Activated naive CD8-positive, alpha-beta T cell treated with anti-CD3 and anti-CD28 coated beads, Interleukin-2, amount 10 ng/mL, durations not matched to agents 7 days and 5 days (primary cell): Measurements from ENCODE around the gene FAM78B. TPM values are rescaled to one million over a fixed set of nuclear protein-coding genes. Genes with fewer than 3 reads are reported as not detected.

ENCODE experiments used
- ATAC-seq: fragments of 150-1000 bp; cut with Tn5 transposase; one replicate; pipeline ENCODE4 v1.10.0; 2021; ENCODE audit warnings: low read depth, moderate library complexity
- POLR2A ChIA-PET: fragments of 350-600 bp; sonication (Branson Sonifier 250); formaldehyde crosslinking; loops from one replicate; lab custom pipeline; 2021; ENCODE audit warnings: antibody characterized with exemption; lab: Charles Lee
- DNase-seq: peaks from one replicate; pipeline ENCODE4 v3.0.0; 2021
- H3K27ac Mint-ChIP-seq: one replicate; pipeline ENCODE4 v1.8.0; 2022; ENCODE audit warnings: mild to moderate bottlenecking, mixed read lengths
- H3K27me3 Mint-ChIP-seq: one replicate; pipeline ENCODE4 v1.8.0; 2022; ENCODE audit warnings: mild to moderate bottlenecking, moderate library complexity, mixed read lengths
- H3K36me3 Mint-ChIP-seq: one replicate; pipeline ENCODE4 v1.8.0; 2021; ENCODE audit warnings: mild to moderate bottlenecking, mixed read lengths
- H3K4me1 Mint-ChIP-seq: one replicate; pipeline ENCODE4 v1.8.0; 2021; ENCODE audit warnings: mixed read lengths
- H3K4me3 Mint-ChIP-seq: one replicate; pipeline ENCODE4 v1.8.0; 2022; ENCODE audit warnings: mild to moderate bottlenecking, moderate library complexity, mixed read lengths
- H3K9me3 Mint-ChIP-seq: one replicate; pipeline ENCODE4 v1.8.0; 2021; ENCODE audit warnings: mixed read lengths
- total RNA-seq, 2 experiments: library from RNA; stranded (reverse); gene quantifications; one replicate each; pipeline ENCODE4 v1.2.3, GENCODE V29; 2021

The FAM78B gene
- total RNA-seq, 2 experiments from 2014 or later, result not detected

DNA sequence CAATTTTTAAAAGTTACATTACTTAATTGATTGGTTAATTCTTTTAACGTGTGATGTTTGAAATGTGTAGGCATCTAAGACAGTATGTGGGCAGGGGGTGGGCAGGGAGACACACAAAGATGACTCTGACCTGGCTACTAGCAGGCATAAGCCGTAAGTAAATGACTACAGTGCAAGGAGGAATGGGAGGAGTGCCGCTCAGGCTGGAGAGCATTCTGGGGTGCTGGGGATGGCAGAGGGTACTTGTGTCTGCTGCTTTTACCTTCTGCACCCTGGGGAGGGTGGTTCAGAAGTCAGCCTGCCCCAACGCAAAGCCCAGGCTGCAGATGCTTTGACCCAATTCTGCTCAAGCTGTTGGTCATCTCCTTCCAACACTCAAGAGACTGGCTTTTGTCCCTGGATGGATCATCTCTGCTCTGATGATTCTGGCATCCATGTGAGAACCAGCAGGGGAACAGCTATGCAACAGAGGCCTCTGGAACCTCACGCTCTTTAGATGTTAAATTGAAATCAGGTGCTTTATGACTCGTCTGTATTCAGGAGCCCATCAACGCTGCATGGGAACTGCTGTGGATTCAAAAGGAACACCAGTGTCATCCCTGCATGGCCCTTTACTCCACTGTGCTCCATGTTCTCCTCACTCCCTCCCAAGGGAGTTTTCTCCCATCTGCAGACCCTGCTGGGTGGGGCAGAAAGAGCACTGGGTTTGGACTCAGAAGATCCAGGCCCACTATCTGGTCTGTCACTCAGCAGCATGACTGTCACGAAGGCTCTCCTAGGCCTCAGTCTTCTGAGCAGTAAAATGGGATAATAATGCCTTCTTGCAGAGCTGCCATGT is 78.8 kb downstream of the FAM78B start:
- DNase-seq, result no peak
- H3K4me3 Mint-ChIP-seq, result no peak overlapping the region
- H3K36me3 Mint-ChIP-seq, result no peaks in the 10 kb centered on the region
- POLR2A ChIA-PET, result no interaction called here
- no peak overlapping the region for H3K27ac Mint-ChIP-seq
- no peak for ATAC-seq
- peaks cover 10% of the 10 kb centered on the region for H3K4me1 Mint-ChIP-seq
- peaks cover 2% of the 10 kb centered on the region for H3K27me3 Mint-ChIP-seq
- no peaks in the 10 kb centered on the region for H3K9me3 Mint-ChIP-seq

DNA sequence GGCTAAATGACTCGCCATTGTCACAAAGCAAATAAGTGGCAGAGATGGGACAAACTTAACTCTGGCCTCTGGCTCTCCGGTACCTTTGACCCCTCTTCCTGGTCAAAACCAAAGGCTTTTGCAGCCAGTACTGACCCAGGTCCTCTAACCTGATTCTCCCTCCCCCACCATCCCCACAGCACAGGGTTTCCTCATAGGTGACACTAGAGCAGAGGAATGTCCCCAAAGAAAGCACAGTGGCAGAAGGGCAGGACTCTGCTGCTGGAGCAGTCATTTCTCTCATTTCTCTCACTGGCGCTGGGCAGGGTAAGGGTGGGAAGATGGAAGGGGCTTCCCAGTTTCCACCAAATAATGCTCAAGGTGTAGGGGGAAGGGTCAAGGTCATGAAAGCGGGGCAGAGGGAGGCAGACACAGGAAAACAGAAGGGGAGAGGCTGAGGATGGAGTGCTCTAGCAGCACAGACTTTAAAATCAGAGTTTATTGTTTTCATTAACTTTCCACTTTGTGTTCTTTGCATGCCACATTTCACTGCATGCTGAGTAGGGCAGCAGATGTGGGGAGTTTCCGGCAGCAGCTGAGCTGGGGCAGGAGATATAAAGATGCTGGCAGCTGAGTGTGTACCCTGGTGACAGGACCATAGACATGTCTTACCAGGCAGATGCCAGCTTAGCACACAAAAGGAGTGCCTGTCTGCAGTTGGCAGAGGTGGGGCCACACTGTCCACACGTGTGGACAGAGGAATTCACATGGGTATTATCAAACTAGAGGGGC is 80.5 kb downstream of the FAM78B start:
- Mint-ChIP-seq H3K27ac (no peak overlapping the region), H3K4me3 (no peak overlapping the region), H3K4me1 (peaks cover 18% of the 10 kb centered on the region), H3K9me3 (no peaks in the 10 kb centered on the region), H3K27me3 (peaks cover 2% of the 10 kb centered on the region), H3K36me3 (no peaks in the 10 kb centered on the region)
- DNase-seq, result no peak
- POLR2A ChIA-PET, result no interaction called here
- ATAC-seq, result no peak

DNA sequence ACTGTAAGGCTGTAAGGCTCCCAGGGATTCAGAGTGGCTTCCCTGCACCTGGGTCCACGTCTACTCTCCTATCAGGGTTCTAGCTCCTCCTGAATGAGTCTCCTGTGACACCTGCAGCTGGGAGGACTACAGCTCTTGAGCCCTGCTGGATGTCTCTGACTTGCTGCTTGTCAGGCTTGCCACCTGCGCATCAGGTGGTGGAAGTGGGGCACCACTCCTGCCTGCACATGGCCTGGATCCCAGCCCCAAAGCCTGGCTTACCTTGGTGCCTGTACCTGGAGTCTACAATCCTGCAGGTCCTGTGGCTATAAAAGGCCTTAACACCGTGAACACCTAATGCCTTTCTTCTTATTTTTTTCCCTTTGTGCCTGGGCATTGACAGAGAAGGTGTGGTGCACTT is 82.2 kb downstream of the FAM78B start:
- POLR2A ChIA-PET, result no interaction called here
- H3K36me3 Mint-ChIP-seq, result no peaks in the 10 kb centered on the region
- peaks cover 28% of the 10 kb centered on the region for H3K4me1 Mint-ChIP-seq
- H3K9me3 Mint-ChIP-seq, result no peaks in the 10 kb centered on the region
- no peak for ATAC-seq
- no peak overlapping the region for H3K4me3 Mint-ChIP-seq
- DNase-seq, result no peak
- H3K27ac Mint-ChIP-seq, result no peak overlapping the region
- peaks cover 2% of the 10 kb centered on the region for H3K27me3 Mint-ChIP-seq

DNA sequence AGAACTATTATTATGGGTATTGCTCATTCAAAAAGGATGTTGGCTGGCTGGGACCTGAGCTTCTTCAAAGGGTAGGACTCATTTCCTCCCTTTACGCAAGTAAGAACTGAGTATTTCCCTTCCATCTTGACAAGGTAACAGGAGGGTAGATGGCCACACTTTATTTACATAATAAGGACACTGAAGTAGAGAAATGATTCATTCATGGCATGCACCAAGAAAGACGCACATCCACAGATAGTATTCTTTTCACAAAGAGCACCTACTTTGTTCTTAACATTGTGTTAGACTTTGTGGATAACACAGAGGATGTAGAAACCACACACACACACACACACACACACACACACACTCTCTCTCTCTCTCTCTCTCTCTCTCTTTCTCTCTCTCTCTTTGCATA is 82.9 kb downstream of the FAM78B start:
- H3K4me1 Mint-ChIP-seq, result peaks cover 28% of the 10 kb centered on the region
- POLR2A ChIA-PET, result no interaction called here
- H3K36me3 Mint-ChIP-seq, result no peaks in the 10 kb centered on the region
- ATAC-seq (peak; percentile 58), DNase-seq (no peak)
- peaks cover 2% of the 10 kb centered on the region for H3K27me3 Mint-ChIP-seq
- no peaks in the 10 kb centered on the region for H3K9me3 Mint-ChIP-seq
- H3K27ac Mint-ChIP-seq, result peak overlapping the region; percentile 70
- peak overlapping the region; percentile 45 for H3K4me3 Mint-ChIP-seq

DNA sequence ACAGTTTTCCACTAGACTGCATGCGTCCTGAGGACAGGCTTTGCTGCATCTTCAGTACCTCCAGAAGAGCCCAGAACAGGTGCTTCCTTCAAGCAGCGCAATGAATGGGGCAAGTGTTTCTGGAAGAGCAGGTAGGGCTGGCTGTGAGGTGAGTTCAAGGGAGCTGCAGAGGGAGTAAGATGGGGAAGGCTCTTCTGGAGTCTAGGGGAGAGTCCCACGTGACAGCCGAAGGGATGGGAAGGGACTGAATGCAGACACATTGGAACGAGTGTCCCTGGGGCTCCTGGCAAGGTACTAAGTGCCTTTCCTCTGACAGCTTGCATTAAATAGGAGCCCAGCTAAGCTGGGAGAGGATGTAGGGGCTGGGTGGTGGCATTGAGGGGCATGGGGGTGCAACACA is 84.2 kb downstream of the FAM78B start:
- POLR2A ChIA-PET, result no interaction called here

DNA sequence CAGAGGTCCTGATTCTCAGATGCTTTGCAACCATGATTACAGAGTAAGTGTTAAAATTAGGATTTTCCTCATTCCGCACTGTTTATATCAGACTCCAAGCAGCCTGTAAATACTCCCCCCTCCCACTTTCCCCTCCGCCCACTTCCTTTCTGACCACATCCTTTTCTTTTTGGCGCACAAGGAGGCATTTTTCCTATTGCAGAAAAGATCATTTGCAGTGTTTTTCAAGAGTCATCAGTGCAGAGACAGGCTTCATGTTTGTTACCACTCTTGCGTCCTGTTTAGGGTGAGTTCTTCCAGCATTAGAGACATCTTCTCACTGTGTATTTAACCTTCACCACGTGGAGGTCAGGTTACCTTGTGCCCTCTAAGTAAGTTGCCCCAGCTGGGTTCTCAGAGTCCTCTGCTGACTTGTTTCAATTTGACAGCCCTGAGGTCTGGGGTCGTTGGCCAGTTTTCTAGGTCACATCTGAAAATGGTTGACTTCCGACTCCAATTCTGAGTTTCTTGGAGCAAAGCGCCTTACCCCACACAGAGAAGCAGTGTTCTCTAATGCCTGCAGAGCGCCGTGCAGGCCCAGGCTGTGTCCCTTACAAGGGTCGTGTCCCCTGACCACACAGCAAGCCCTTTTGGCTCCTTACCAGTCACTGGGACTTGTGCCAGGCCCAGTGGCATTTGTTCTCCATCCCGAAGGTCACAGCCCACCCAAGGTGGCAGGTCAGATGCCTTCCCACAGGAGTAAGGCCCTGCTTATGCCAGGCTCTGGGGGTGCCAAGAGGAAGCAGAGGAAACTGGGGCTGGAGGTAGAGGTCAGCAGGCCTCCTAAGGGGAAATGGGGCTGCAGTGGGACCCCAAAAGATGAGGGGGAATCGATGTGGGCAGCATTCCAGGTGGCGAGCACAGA is 85.6 kb downstream of the FAM78B start:
- no peaks in the 10 kb centered on the region for H3K36me3 Mint-ChIP-seq
- no peak for DNase-seq
- POLR2A ChIA-PET, result no interaction called here
- peak overlapping the region; percentile 70 for H3K27ac Mint-ChIP-seq
- H3K4me1 Mint-ChIP-seq, result peaks cover 28% of the 10 kb centered on the region
- peak; percentile 20 for ATAC-seq
- peak overlapping the region; percentile 68 for H3K4me3 Mint-ChIP-seq
- H3K9me3 Mint-ChIP-seq, result no peaks in the 10 kb centered on the region
- H3K27me3 Mint-ChIP-seq, result no peaks in the 10 kb centered on the region

More for the DNA sequence above, 84.2 kb downstream of the FAM78B start:
- Mint-ChIP-seq H3K36me3 (no peaks in the 10 kb centered on the region), H3K4me1 (peaks cover 28% of the 10 kb centered on the region), H3K4me3 (no peak overlapping the region), H3K9me3 (no peaks in the 10 kb centered on the region), H3K27ac (no peak overlapping the region), H3K27me3 (no peaks in the 10 kb centered on the region)
- DNase-seq (no peak), ATAC-seq (no peak)

DNA sequence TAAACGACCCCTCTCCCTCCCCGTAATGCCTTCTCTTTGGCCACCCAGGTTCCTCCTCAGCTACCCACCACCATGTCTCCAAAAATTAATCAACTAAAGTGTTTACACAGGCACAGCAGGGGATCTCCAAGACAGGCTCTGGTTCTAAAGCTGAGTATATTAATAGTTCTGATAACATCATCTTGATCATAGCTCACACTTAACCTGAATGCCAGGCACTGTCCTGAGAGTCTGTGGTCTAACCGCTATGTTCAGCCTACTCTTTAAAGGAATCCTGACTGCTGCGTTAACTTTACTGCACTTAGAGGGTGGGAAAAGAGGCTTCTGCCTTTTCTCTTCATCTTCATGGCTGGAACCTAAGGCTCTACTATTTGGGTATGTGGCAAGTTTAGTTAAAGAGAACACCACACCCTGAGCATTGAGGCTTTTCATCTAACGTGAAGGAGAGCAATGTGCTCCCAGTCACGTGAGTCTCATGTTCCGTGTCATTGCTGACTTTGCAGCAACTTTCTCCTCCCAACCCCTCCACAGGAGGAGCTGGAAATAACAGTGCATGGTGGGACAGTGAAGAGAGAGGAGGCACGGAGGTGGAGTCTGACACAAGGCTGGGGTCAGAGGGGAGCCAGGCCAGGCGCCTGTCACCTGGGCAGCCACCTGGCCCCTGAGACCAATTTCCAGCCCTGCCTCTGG is 86.4 kb downstream of the FAM78B start:
- Mint-ChIP-seq H3K27me3 (no peaks in the 10 kb centered on the region), H3K4me3 (peak overlapping the region; percentile 68), H3K27ac (no peak overlapping the region), H3K9me3 (no peaks in the 10 kb centered on the region), H3K4me1 (peaks cover 28% of the 10 kb centered on the region), H3K36me3 (no peaks in the 10 kb centered on the region)
- POLR2A ChIA-PET, result no interaction called here
- DNase-seq (no peak), ATAC-seq (peak; percentile 51)

DNA sequence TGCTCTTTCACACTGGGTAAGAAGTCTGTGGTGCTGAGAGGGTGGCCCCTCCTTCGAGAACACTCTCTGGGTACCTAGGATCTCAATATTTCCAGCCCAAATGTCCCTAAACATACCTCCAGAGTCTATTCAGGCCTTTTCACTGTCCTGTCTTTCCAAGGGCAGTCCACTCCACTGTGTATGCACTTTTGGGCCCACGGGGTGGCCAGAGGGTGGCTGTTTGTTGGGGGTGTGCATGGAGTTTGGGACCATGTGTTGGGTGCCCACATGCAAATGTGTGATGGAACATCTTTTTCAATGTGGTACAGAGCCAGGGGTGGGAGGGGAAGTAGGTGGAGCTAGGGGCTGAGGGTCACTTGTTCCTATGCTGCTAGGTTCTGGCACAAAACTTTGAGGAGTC is 87.5 kb downstream of the FAM78B start:
- POLR2A ChIA-PET, result no interaction called here
- H3K4me3 Mint-ChIP-seq, result no peak overlapping the region
- no peaks in the 10 kb centered on the region for H3K9me3 Mint-ChIP-seq
- DNase-seq (no peak), ATAC-seq (no peak)
- no peaks in the 10 kb centered on the region for H3K27me3 Mint-ChIP-seq
- no peak overlapping the region for H3K27ac Mint-ChIP-seq
- peaks cover 28% of the 10 kb centered on the region for H3K4me1 Mint-ChIP-seq
- H3K36me3 Mint-ChIP-seq, result no peaks in the 10 kb centered on the region

DNA sequence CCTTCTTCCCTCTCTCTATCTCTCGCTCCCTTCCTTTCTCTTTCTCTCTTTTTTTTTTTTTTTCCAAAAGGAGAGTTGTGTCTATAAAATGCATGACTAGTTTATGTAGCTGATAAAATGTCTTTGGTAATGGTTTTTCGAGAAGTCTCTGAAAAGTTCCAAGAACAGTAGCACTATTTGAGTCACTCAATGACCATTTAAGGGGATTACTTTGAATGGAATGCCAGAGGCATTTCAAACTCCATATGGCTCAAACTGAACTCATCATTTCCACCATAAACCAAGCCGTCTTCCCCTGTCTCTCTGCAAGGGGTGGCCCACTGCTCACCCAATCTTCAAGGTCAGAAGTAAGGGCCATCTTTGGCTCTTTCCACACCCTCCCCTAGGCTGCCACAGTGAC is 93.3 kb downstream of the FAM78B start:
- ATAC-seq (no peak), DNase-seq (no peak)
- no peak overlapping the region for H3K27ac Mint-ChIP-seq
- no peaks in the 10 kb centered on the region for H3K36me3 Mint-ChIP-seq
- H3K27me3 Mint-ChIP-seq, result no peaks in the 10 kb centered on the region
- POLR2A ChIA-PET, result no interaction called here
- no peaks in the 10 kb centered on the region for H3K4me1 Mint-ChIP-seq
- no peaks in the 10 kb centered on the region for H3K9me3 Mint-ChIP-seq
- H3K4me3 Mint-ChIP-seq, result no peak overlapping the region

DNA sequence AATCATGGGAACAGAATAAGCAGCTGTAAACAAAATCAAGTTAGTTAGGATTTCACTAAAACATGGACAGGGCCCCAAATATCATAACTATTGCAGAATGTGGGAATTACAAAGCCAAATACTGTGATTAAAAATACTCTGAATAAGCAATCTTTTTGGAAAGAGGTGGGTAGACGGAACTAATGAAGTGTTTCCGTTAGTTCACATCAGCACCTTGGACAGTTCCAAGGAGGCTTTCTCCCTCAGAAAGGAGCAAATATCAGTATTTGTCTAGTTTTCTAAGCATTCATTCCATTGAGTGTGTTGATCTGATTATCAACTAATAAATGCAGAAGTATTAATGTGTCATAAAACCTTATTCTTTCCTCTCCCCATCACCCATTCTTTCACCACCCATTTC is 97.4 kb downstream of the FAM78B start:
- DNase-seq (no peak), ATAC-seq (no peak)
- Mint-ChIP-seq H3K4me3 (no peak overlapping the region), H3K27ac (no peak overlapping the region), H3K9me3 (no peaks in the 10 kb centered on the region), H3K4me1 (no peaks in the 10 kb centered on the region), H3K36me3 (no peaks in the 10 kb centered on the region), H3K27me3 (peaks cover 3% of the 10 kb centered on the region)
- POLR2A ChIA-PET, result no interaction called here

DNA sequence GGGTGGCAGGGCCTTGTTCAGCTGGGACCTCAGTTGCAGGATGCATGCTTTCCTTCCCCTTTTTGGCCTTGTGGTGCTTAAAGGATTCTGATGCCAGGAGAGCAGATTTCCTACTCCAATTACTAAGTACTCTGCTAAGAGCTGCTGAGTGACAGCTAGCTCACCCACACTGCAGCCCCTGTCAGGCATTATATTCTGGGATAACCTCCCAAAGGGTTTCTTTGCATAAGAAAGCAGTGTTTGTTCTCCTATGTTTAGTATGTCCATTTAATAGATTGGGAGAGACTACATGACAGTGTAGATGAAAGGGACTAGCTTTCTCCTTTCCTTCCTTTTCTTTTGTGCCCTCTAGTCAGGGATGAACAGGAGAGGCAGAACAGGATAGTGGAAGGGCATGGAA is 100.7 kb downstream of the FAM78B start:
- H3K9me3 Mint-ChIP-seq, result no peaks in the 10 kb centered on the region
- no peak overlapping the region for H3K4me3 Mint-ChIP-seq
- H3K27ac Mint-ChIP-seq, result no peak overlapping the region
- ATAC-seq (no peak), DNase-seq (no peak)
- H3K4me1 Mint-ChIP-seq, result no peaks in the 10 kb centered on the region
- POLR2A ChIA-PET, result no interaction called here
- peaks cover 3% of the 10 kb centered on the region for H3K27me3 Mint-ChIP-seq
- H3K36me3 Mint-ChIP-seq, result no peaks in the 10 kb centered on the region

DNA sequence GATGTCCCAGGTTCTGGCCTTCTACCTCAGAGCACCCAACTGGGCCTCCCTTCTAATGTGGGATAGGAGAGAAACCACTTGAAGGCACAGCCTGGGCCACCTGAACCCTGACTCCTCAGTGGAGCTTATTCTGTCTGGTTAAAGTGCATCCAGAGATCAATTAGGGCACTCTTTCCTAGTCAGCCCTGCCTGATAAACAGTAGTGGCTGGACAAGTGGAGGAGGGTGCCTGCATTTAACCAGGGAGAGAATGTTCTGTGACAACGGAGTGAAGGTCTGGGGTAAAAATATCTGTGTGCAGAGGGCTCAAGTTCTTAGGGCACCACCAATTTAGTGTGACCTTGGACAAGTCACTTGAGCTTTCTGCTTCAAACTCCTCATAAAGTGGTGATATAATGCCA is 101.8 kb downstream of the FAM78B start:
- H3K4me1 Mint-ChIP-seq, result no peaks in the 10 kb centered on the region
- POLR2A ChIA-PET, result no interaction called here
- DNase-seq (no peak), ATAC-seq (no peak)
- peaks cover 3% of the 10 kb centered on the region for H3K27me3 Mint-ChIP-seq
- H3K36me3 Mint-ChIP-seq, result no peaks in the 10 kb centered on the region
- no peak overlapping the region for H3K27ac Mint-ChIP-seq
- no peak overlapping the region for H3K4me3 Mint-ChIP-seq
- no peaks in the 10 kb centered on the region for H3K9me3 Mint-ChIP-seq
